K562 (cell line): ENCODE results near the gene CHD5. TPM values are rescaled to one million over a fixed set of nuclear protein-coding genes. Genes with fewer than 3 reads are reported as not detected.

ENCODE experiments used
- ATAC-seq: fragments of 200-7000 bp; cut with Tn5 transposase; 3 replicates; pipeline ENCODE4 v1.9.1; 2020; ENCODE audit warnings: moderate library complexity
- BruUV-seq: library from RNA; stranded (reverse); fragments of 400-500 nt; replicated peaks from 2 replicates; lab custom pipeline; 2021; lab: Mats Ljungman, UMichigan
- CTCF ChIA-PET: fragments of 300-600 bp; formaldehyde crosslinking; extraction: SDS; loops from one replicate; lab custom pipeline; 2021; ENCODE audit warnings: low intra/inter-chr PET ratio; lab: Yijun Ruan, JAX
- POLR2A ChIA-PET: fragments of 300-600, 350-650 bp; sonication (Branson Sonifier 250); formaldehyde crosslinking; extraction: SDS; loops from one replicate; lab custom pipeline; 2021; ENCODE audit warnings: antibody characterized with exemption, inconsistent platforms; lab: Yijun Ruan, JAX
- DNase-seq, 4 experiments: peaks; one replicate each; pipeline versions ENCODE4 v3.0.0 to v3.0.0-alpha.2; 2011 to 2018; ENCODE audit warnings: low spot score in 3 of 4, mixed read lengths in 3 of 4; ENCODE audit errors: extremely low read depth in 1 of 4
- FAIRE-seq: peaks from 2 replicates; lab custom pipeline; 2011; peaks lifted over from hg19 to GRCh38; lab: Jason Lieb, UNC
- H2AFZ ChIP-seq: 2 replicates; pipeline ENCODE4 v1.6.0; 2011; ENCODE audit warnings: low read depth, low read length, control low read depth, inconsistent platforms
- H3K27ac ChIP-seq: fragments of 200-600 bp; 3 replicates; pipeline ENCODE4 v1.8.0; 2011; ENCODE audit warnings: low read depth, mild to moderate bottlenecking, control low read depth, inconsistent platforms, low read length, moderate library complexity, mixed read lengths; ENCODE audit errors: extremely low read depth
- H3K27me3 ChIP-seq, 2 experiments: fragments of 300-600 bp in 1 of 2; 2 replicates in 1 of 2; 3 replicates in 1 of 2; pipeline versions ENCODE4 v1.6.0 to v1.8.0; 2011; ENCODE audit warnings: inconsistent platforms in 2 of 2, low read length in 2 of 2, mild to moderate bottlenecking in 1 of 2, mixed read lengths in 1 of 2, moderate library complexity in 1 of 2; ENCODE audit not compliant: control insufficient read depth in 2 of 2, insufficient read depth in 2 of 2
- H3K36me3 ChIP-seq: fragments of 300-600 bp; 3 replicates; pipeline ENCODE4 v1.8.0; 2011; ENCODE audit warnings: mild to moderate bottlenecking, low read length, inconsistent platforms; ENCODE audit not compliant: control insufficient read depth, insufficient read depth
- H3K4me1 ChIP-seq, 2 experiments: fragments of 200-600 bp in 1 of 2; replicated peaks in 1 of 2; 2 replicates in 1 of 2; 3 replicates in 1 of 2; pipeline versions ENCODE4 v1.5.1 to v1.8.0; 2011; ENCODE audit warnings: inconsistent platforms in 2 of 2, low read length in 2 of 2, mild to moderate bottlenecking in 1 of 2, mixed read lengths in 1 of 2, moderate library complexity in 1 of 2; ENCODE audit not compliant: control insufficient read depth in 2 of 2, insufficient read depth in 2 of 2
- H3K4me2 ChIP-seq: 2 replicates; pipeline ENCODE4 v1.6.1; 2011; ENCODE audit warnings: low read length, control low read depth, inconsistent platforms, mixed read lengths; ENCODE audit not compliant: insufficient read depth
- H3K4me3 ChIP-seq: fragments of 200-600 bp; sonication (generic), shearing (Covaris generic); 2 replicates; pipeline ENCODE4 v1.5.1; 2016; ENCODE audit warnings: control low read depth, inconsistent platforms
- H3K79me2 ChIP-seq: fragments of 200-600 bp; 3 replicates; pipeline ENCODE4 v1.8.0; 2011; ENCODE audit warnings: low read length, inconsistent platforms; ENCODE audit not compliant: control insufficient read depth, insufficient read depth
- H3K9ac ChIP-seq, 2 experiments: 2 replicates each; pipeline versions ENCODE4 v1.6.0 to v1.6.1; 2011; ENCODE audit warnings: low read depth in 2 of 2, low read length in 2 of 2, control low read depth in 1 of 2, inconsistent platforms in 1 of 2, mild to moderate bottlenecking in 1 of 2, mixed read lengths in 1 of 2; ENCODE audit not compliant: insufficient read depth in 1 of 2
- H3K9me1 ChIP-seq: one replicate; pipeline ENCODE4 v1.6.0; 2011; ENCODE audit warnings: inconsistent platforms, mild to moderate bottlenecking, low read length, moderate library complexity; ENCODE audit not compliant: control insufficient read depth, insufficient read depth
- H3K9me3 ChIP-seq: replicated peaks from 2 replicates; pipeline ENCODE4 v1.5.1; 2011; ENCODE audit warnings: low read depth, low read length, inconsistent platforms; ENCODE audit not compliant: control insufficient read depth, insufficient read depth
- H4K20me1 ChIP-seq: replicated peaks from 2 replicates; pipeline ENCODE4 v1.6.1; 2011; ENCODE audit warnings: low read length, inconsistent platforms, mixed read lengths; ENCODE audit not compliant: control insufficient read depth, insufficient read depth
- EGR1 ChIP-seq: fragments of 450-650 bp; conservative IDR thresholded peaks from 2 replicates; pipeline ENCODE4 v1.6.1; 2017; ENCODE audit warnings: mild to moderate bottlenecking
- ZBTB12 ChIP-seq: fragments of 250-450 bp; sonication (Bioruptor Pico); IDR thresholded peaks from 2 replicates; pipeline ENCODE4 v1.4.0; 2020
- ZBTB7A ChIP-seq: IDR thresholded peaks from 2 replicates; pipeline ENCODE4 v1.6.1; 2011; ENCODE audit warnings: low read depth, mild to moderate bottlenecking, low read length, moderate library complexity, borderline replicate concordance; ENCODE audit not compliant: control insufficient read depth
- ZNF695 ChIP-seq: fragments of 450-650 bp; formaldehyde crosslinking; IDR thresholded peaks from 2 replicates; pipeline ENCODE4 v1.4.0; 2020; ENCODE audit warnings: mild to moderate bottlenecking, moderate library complexity
- WGBS: fragments of 100-300 bp; shearing (Covaris generic); methylation state at CpG from one replicate; pipeline ENCODE4 v1.1.6; 2016; ENCODE audit warnings: low coverage, mixed read lengths; ENCODE audit not compliant: insufficient coverage; ENCODE audit errors: missing lambda C conversion rate; 5-methylcytosine and 5-hydroxymethylcytosine counted together
- in situ Hi-C: fragments of 300-500 bp; cut with MboI; formaldehyde crosslinking; loops from 4 replicates; pipeline ENCODE4 v1.15.0; 2018; ENCODE audit warnings: inconsistent platforms, mixed read lengths
- intact Hi-C: fragments of 100-400 bp; cut with micrococcal nuclease; formaldehyde crosslinking; loops from 2 replicates; pipeline ENCODE4 v1.14.2; 2022
- polyA plus RNA-seq, 8 experiments: library from polyadenylated mRNA; depleted of rRNA in 4 of 8; stranded (reverse) in 5 of 8; unstranded in 3 of 8; fragments of >200 nt; fragmentation: Nextera tagmentation in 2 of 8; fragmentation: Illumina TruSeq in 1 of 8; extraction: Ambion mirVana in 2 of 8; extraction: Trizol in 1 of 8; gene quantifications; 2 replicates each; pipeline versions ENCODE4 v1.2.1 to v1.2.3, GENCODE V29; 2011 to 2014; ENCODE audit warnings: inconsistent platforms in 1 of 8, missing spikeins in 1 of 8
- total RNA-seq, 7 experiments: library from RNA; depleted of rRNA in 6 of 7; stranded (reverse); fragments of >200 nt in 6 of 7; fragmentation: Illumina TruSeq in 2 of 7; extraction: Trizol in 2 of 7; gene quantifications; 2 replicates each; pipeline versions ENCODE4 v1.2.1 to v1.2.3, GENCODE V29; 2011 to 2021; ENCODE audit warnings: low replicate concordance in 1 of 7
- TF ChIP-seq, protein P1 (sequence below): sonication (generic); formaldehyde crosslinking; IDR thresholded peaks from 2 replicates; pipeline ENCODE4 v1.9.0; 2022; ENCODE audit warnings: mild to moderate bottlenecking, missing genetic modification reagents

Gene CHD5
- total and polyA plus RNA-seq, 9 of the 15 experiments (the other 6 are each of a cell fraction or from before 2014, with no cell fraction given) = 0.03 to 0.52 (median 0.11) TPM; not detected in 2

DNA sequence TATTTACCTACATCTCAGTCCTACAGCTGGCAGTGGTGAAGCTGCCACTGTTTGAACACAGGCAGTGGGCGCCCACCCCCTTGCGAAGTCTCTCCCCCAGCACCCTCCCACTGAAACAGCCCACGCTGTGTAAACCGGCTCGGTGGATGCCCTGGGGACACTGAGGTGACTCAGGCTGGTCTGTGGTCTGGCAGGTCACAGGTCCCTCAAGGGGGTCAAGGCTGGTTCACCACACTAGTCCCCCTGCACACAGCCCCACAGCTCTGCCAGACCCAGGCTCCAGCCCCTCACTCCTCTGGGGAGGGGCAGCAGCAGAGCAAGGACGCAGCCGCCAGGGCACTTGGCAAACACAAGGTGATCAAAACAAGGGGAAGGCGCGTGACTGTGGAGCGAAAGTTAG lies 7.6 kb downstream of the CHD5 start:
- peaks cover 0 to 31% of the 10 kb centered on the region in 2 experiments; a peak in 2 of 5 replicates for H3K4me1 ChIP-seq
- DNase-seq (no peak), ATAC-seq (no peak), FAIRE-seq (no peak)
- WGBS = 7% methylated on average over 10 of the region's 10 CpGs
- POLR2A ChIA-PET = interaction anchor here (0.6 to 1.7 kb wide), 3 partner anchors 10 to 107 kb away, joined by 3 to 6 read pairs (median 3); no protein-coding TSS in a partner anchor
- peaks cover 15 to 49% of the 10 kb centered on the region in 2 experiments for H3K27me3 ChIP-seq
- H3K9ac ChIP-seq = no peak overlapping the region
- BruUV-seq = no TSS peak
- H3K4me3 ChIP-seq = no peak overlapping the region
- H3K79me2 ChIP-seq = no peaks in the 10 kb centered on the region
- H2AFZ ChIP-seq = no peak overlapping the region
- peaks cover 36% of the 10 kb centered on the region for H4K20me1 ChIP-seq
- no peak overlapping the region for H3K27ac ChIP-seq
- no peak overlapping the region for H3K4me2 ChIP-seq
- H3K36me3 ChIP-seq = no peaks in the 10 kb centered on the region
- in situ Hi-C loops (no loop called here), intact Hi-C loops (no loop called here)
- CTCF ChIA-PET = no interaction called here
- no peaks in the 10 kb centered on the region for H3K9me1 ChIP-seq
- no peaks in the 10 kb centered on the region for H3K9me3 ChIP-seq
- TF ChIP-seq EGR1 = peak; percentile 71
- TF ChIP-seq, protein P1, sequence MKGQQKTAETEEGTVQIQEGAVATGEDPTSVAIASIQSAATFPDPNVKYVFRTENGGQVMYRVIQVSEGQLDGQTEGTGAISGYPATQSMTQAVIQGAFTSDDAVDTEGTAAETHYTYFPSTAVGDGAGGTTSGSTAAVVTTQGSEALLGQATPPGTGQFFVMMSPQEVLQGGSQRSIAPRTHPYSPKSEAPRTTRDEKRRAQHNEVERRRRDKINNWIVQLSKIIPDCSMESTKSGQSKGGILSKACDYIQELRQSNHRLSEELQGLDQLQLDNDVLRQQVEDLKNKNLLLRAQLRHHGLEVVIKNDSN (CRISPR knock-in tag) = 0 out of 2 replicates have a peak, but pooled peaks have one; percentile 22
- peak; percentile 43; the same call in 1 of the 2 replicates for TF ChIP-seq ZBTB7A
- no peak for TF ChIP-seq ZNF695 (CRISPR knock-in tag)
- TF ChIP-seq ZBTB12 (CRISPR knock-in tag) = no peak
